ENCODE results near the gene NPAS3.

NPAS3 gene

GRCh38 chr14:32933629-32934072, 5.0 kb upstream of the NPAS3 start (continued):
- TF ChIP-seq ZNF596 (tag by site-specific recombination; IDR thresholded peaks at IDR 0.05) (no peak), EGR2 (tag by site-specific recombination; IDR thresholded peaks at IDR 0.05; ENCODE audit: low read depth) (0 out of 2 replicates have a peak, but pooled peaks have one; percentile 25), ZNF513 (tag by site-specific recombination; IDR thresholded peaks at IDR 0.05) (no peak), ZSCAN30 (tag by site-specific recombination; IDR thresholded peaks at IDR 0.05) (no peak), SP7 (tag by site-specific recombination; IDR thresholded peaks at IDR 0.05) (no peak), YY1 (tag by site-specific recombination; IDR thresholded peaks at IDR 0.05) (no peak), ZNF48 (tag by site-specific recombination; IDR thresholded peaks at IDR 0.05) (no peak), ZNF549 (tag by site-specific recombination; IDR thresholded peaks at IDR 0.05) (no peak)

GRCh38 chr14:32934073-32934880, 4.4 kb upstream of the NPAS3 start:
- Histone ChIP-seq H3K4me1 (ENCODE audit: control insufficient read depth, insufficient read depth, low read length) (0 out of 2 replicates have a peak, but pooled peaks cover 3% of the 10 kb centered on the region), H3K36me3 (ENCODE audit: control insufficient read depth in 2 of 2, insufficient read depth in 1 of 2, low read length in 2 of 2) (no peaks in the 10 kb centered on the region), H3K9me3 (ENCODE audit: control insufficient read depth, insufficient read depth, low read depth, low read length) (no peaks in the 10 kb centered on the region), H3K27ac (ENCODE audit: extremely low read depth, low read depth, low read length) (peak overlapping the region; percentile 68; the same call in 1 of the 2 replicates), H3K4me3 (ENCODE audit: low read depth, low read length) (peak overlapping the region; percentile 53)
- ChIA-PET CTCF (no interaction called here), POLR2A (no interaction called here)
- TF ChIP-seq ZNF341 (tag by site-specific recombination; IDR thresholded peaks at IDR 0.05; ENCODE audit: low read depth) (peak; percentile 96), ZBTB17 (tag by site-specific recombination; IDR thresholded peaks at IDR 0.05) (peak; percentile 70; the same call in 1 of the 2 replicates), TCF7L2 (IDR thresholded peaks at IDR 0.05; ENCODE audit: borderline replicate concordance, low read depth, low read length) (peak; percentile 64; the same call in 1 of the 2 replicates), ZNF600 (tag by site-specific recombination; IDR thresholded peaks at IDR 0.05) (peak; percentile 95), ZSCAN5A (tag by site-specific recombination; IDR thresholded peaks at IDR 0.05) (0 out of 2 replicates have a peak, but pooled peaks have one; percentile 41), KLF8 (tag by site-specific recombination; IDR thresholded peaks at IDR 0.05) (peak; percentile 77), ZNF561 (tag by site-specific recombination; IDR thresholded peaks at IDR 0.05; ENCODE audit: borderline replicate concordance) (peak; percentile 20; the same call in 1 of the 2 replicates), ZNF433 (tag by site-specific recombination; IDR thresholded peaks at IDR 0.05; ENCODE audit: low read depth) (no peak), ZEB2 (tag by site-specific recombination; IDR thresholded peaks at IDR 0.05) (peak; percentile 77), ZNF266 (tag by site-specific recombination; IDR thresholded peaks at IDR 0.05; ENCODE audit: low read depth) (no peak), ZNF692 (tag by site-specific recombination; IDR thresholded peaks at IDR 0.05) (peak; percentile 75), GLIS1 (tag by site-specific recombination; IDR thresholded peaks at IDR 0.05) (peak; percentile 89), INSM2 (tag by site-specific recombination; IDR thresholded peaks at IDR 0.05) (peak; percentile 69), ZNF658 (tag by site-specific recombination; IDR thresholded peaks at IDR 0.05) (no peak), ZNF473 (tag by site-specific recombination; IDR thresholded peaks at IDR 0.05) (no peak), ELK4 (IDR thresholded peaks at IDR 0.05; ENCODE audit: borderline replicate concordance, low read depth, low read length) (no peak), ZNF157 (tag by site-specific recombination; IDR thresholded peaks at IDR 0.05) (no peak), GLI2 (tag by site-specific recombination; IDR thresholded peaks at IDR 0.05; ENCODE audit: borderline replicate concordance, low read depth) (no peak), BCL6B (tag by site-specific recombination; IDR thresholded peaks at IDR 0.05) (no peak), FEZF1 (tag by site-specific recombination; IDR thresholded peaks at IDR 0.05) (no peak)
